ENCODE measurements around the gene CARD18.
"Not testable (repeated sequence)": the region's sequence is repeated elsewhere in the genome, so short reads cannot be mapped to it uniquely, and the experiment has no call there.

The CARD18 gene

DNA sequence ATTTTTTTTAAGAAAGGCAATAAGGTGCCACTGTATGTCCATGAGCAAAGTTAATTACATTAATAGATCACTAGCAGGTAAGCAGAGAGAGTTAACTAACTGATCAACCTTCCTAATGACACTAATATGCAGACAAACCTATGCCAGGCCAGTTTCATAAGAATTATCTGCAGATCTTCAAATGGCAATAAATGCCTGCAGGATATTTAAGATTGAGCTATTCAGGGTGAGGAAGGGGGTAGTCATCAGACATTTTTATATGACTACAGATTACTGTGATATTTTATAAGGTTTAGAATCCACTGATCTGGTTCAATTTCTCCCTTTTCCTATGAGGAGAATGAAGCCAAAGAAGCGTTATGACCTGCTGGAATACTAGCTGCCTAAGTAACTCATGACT is 30.2 kb downstream of the CARD18 start:
- no peaks in the 10 kb centered on the region for H4K20me1 ChIP-seq (ENCODE audit: insufficient read depth, low read length)
- H3K4me2 ChIP-seq (ENCODE audit: low read depth, low read length): no peak overlapping the region

DNA sequence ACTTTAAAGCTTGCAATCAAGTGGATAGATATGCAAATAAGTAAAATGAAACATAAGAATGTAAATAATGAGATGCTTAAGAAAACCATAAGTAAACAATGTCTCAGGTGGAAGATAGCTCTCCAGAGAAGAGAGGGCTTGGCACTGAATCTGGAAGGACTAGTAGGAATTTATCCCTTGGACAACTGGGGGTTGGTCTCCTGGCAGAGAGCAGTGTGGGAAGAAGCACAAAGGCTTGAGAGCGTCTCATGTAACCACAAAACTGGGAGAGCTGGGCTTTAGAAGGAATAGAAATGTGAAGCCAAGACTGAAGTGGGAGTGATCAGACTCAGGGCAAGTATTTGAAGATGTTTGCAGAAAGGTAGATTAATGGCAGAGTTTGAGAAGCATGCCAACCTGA is 31.3 kb downstream of the CARD18 start:
- Histone ChIP-seq H3K27me3 (replicated peaks; ENCODE audit: insufficient read depth, low read length) (no peaks in the 10 kb centered on the region), H3K4me3 (ENCODE audit: low read length) (no peak overlapping the region), H3K4me1 (ENCODE audit: low read length) (no peaks in the 10 kb centered on the region), H4K20me1 (ENCODE audit: insufficient read depth, low read length) (no peaks in the 10 kb centered on the region), H3K4me2 (ENCODE audit: low read depth, low read length) (no peak overlapping the region), H3F3A (ENCODE audit: insufficient read depth, low read length) (no peaks in the 10 kb centered on the region), H3K27ac (ENCODE audit: low read length) (no peak overlapping the region), H3K9me2 (replicated peaks; ENCODE audit: insufficient read depth, low read length) (no peaks in the 10 kb centered on the region), H3K79me2 (ENCODE audit: low read length) (no peaks in the 10 kb centered on the region), H2AFZ (ENCODE audit: low read length) (no peak overlapping the region), H3K9ac (ENCODE audit: low read length) (no peak overlapping the region), H3K36me3 (replicated peaks; ENCODE audit: insufficient read depth, low read length) (no peaks in the 10 kb centered on the region), H3K9me3 (replicated peaks; ENCODE audit: insufficient read depth, low read length) (no peaks in the 10 kb centered on the region)
- DNase-seq: no peak
- no peak for TF ChIP-seq EZH2 (optimal IDR thresholded peaks at IDR 0.05; ENCODE audit: low read depth, low read length)
- no peak for TF ChIP-seq EZH2phosphoT487 (IDR thresholded peaks at IDR 0.05; ENCODE audit: low read length)
- TF ChIP-seq, protein P1, sequence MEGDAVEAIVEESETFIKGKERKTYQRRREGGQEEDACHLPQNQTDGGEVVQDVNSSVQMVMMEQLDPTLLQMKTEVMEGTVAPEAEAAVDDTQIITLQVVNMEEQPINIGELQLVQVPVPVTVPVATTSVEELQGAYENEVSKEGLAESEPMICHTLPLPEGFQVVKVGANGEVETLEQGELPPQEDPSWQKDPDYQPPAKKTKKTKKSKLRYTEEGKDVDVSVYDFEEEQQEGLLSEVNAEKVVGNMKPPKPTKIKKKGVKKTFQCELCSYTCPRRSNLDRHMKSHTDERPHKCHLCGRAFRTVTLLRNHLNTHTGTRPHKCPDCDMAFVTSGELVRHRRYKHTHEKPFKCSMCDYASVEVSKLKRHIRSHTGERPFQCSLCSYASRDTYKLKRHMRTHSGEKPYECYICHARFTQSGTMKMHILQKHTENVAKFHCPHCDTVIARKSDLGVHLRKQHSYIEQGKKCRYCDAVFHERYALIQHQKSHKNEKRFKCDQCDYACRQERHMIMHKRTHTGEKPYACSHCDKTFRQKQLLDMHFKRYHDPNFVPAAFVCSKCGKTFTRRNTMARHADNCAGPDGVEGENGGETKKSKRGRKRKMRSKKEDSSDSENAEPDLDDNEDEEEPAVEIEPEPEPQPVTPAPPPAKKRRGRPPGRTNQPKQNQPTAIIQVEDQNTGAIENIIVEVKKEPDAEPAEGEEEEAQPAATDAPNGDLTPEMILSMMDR (IDR thresholded peaks at IDR 0.05; ENCODE audit: low read length): no peak

More for the DNA sequence above, 30.2 kb downstream of the CARD18 start:
- H3K4me1 ChIP-seq (ENCODE audit: low read length): no peaks in the 10 kb centered on the region
- no peak overlapping the region for H3K27ac ChIP-seq (ENCODE audit: low read length)
- no peaks in the 10 kb centered on the region for H3F3A ChIP-seq (ENCODE audit: insufficient read depth, low read length)
- H3K79me2 ChIP-seq (ENCODE audit: low read length): no peaks in the 10 kb centered on the region
- no peak for DNase-seq
- no peak overlapping the region for H3K9ac ChIP-seq (ENCODE audit: low read length)
- no peaks in the 10 kb centered on the region for H3K9me2 ChIP-seq (replicated peaks; ENCODE audit: insufficient read depth, low read length)
- H3K9me3 ChIP-seq (replicated peaks; ENCODE audit: insufficient read depth, low read length): no peaks in the 10 kb centered on the region
- no peak overlapping the region for H2AFZ ChIP-seq (ENCODE audit: low read length)
- H3K4me3 ChIP-seq (ENCODE audit: low read length): no peak overlapping the region
- H3K36me3 ChIP-seq (replicated peaks; ENCODE audit: insufficient read depth, low read length): no peaks in the 10 kb centered on the region
- TF ChIP-seq EZH2phosphoT487 (IDR thresholded peaks at IDR 0.05; ENCODE audit: low read length) (no peak), EZH2 (optimal IDR thresholded peaks at IDR 0.05; ENCODE audit: low read depth, low read length) (no peak)
- TF ChIP-seq, protein P1 (IDR thresholded peaks at IDR 0.05; ENCODE audit: low read length): no peak
- H3K27me3 ChIP-seq (replicated peaks; ENCODE audit: insufficient read depth, low read length): no peaks in the 10 kb centered on the region

DNA sequence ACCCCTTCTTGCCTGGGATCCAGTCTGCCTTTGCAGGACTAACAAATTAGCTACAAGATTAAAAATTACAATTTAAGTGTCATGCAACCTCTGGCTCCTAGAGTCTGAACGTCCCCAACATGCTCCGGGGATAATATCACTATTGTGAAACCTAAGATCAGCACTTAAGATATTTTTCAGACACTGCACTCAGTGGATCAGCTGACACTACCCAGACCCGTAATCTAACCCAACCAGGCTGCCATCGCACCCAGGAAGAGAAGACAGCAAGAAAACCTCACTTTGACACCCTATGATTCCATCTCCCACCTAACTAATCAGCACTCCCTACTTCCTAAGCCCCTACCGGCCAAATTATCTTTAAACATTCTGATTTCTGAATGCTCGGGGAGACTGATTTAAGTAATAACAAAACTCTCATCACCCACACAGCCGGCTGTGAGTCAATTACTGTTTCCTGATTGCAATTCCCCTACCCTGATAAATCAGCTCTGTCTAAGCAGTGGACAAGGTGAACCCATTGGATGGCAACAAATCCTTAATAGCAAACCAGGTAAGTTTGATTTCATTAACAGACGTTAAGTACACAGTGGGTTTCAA is 32.2 kb downstream of the CARD18 start:
- not testable (repeated sequence) for H3K9me2 ChIP-seq (replicated peaks; ENCODE audit: insufficient read depth, low read length); H2AFZ ChIP-seq (ENCODE audit: low read length); H3K4me1 ChIP-seq (ENCODE audit: low read length); H3K27ac ChIP-seq (ENCODE audit: low read length); H3K36me3 ChIP-seq (replicated peaks; ENCODE audit: insufficient read depth, low read length); H3K79me2 ChIP-seq (ENCODE audit: low read length); H3K4me2 ChIP-seq (ENCODE audit: low read depth, low read length); H3F3A ChIP-seq (ENCODE audit: insufficient read depth, low read length); H3K9me3 ChIP-seq (replicated peaks; ENCODE audit: insufficient read depth, low read length); H3K27me3 ChIP-seq (replicated peaks; ENCODE audit: insufficient read depth, low read length); DNase-seq; H3K9ac ChIP-seq (ENCODE audit: low read length); H3K4me3 ChIP-seq (ENCODE audit: low read length); H4K20me1 ChIP-seq (ENCODE audit: insufficient read depth, low read length)

DNA sequence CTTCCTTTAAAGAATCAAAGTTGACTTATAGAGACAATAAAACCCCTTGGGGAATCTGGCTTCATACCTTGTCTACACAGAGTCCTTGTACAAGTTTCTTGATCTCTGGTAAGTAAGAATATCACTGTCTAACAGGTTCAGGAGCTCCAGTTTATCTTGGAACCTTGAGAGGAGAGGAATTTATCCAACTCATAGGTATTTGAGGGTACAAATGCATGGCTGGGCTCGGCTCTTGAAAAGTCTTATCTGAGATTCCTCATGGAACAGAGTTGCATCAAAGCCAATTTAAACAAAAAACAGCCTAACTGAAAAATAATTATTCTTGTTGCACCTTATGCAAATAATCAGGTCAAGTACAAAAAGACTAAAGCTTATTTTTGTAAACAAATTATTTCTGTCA is 33.4 kb downstream of the CARD18 start:
- H3K9ac ChIP-seq (ENCODE audit: low read length): no peak overlapping the region
- H3K4me1 ChIP-seq (ENCODE audit: low read length): peaks cover 3% of the 10 kb centered on the region; the same call in 1 of the 2 replicates
- no peak overlapping the region for H2AFZ ChIP-seq (ENCODE audit: low read length)
- H4K20me1 ChIP-seq (ENCODE audit: insufficient read depth, low read length): no peaks in the 10 kb centered on the region
- no peaks in the 10 kb centered on the region for H3K27me3 ChIP-seq (replicated peaks; ENCODE audit: insufficient read depth, low read length)
- H3K4me3 ChIP-seq (ENCODE audit: low read length): no peak overlapping the region
- TF ChIP-seq, protein P1 (IDR thresholded peaks at IDR 0.05; ENCODE audit: low read length): no peak
- TF ChIP-seq EZH2phosphoT487 (IDR thresholded peaks at IDR 0.05; ENCODE audit: low read length): no peak
- TF ChIP-seq EZH2 (optimal IDR thresholded peaks at IDR 0.05; ENCODE audit: low read depth, low read length): no peak
- no peaks in the 10 kb centered on the region for H3K36me3 ChIP-seq (replicated peaks; ENCODE audit: insufficient read depth, low read length)
- H3F3A ChIP-seq (ENCODE audit: insufficient read depth, low read length): no peaks in the 10 kb centered on the region
- H3K27ac ChIP-seq (ENCODE audit: low read length): no peak overlapping the region
- H3K79me2 ChIP-seq (ENCODE audit: low read length): no peaks in the 10 kb centered on the region
- H3K9me3 ChIP-seq (replicated peaks; ENCODE audit: insufficient read depth, low read length): no peaks in the 10 kb centered on the region
- H3K4me2 ChIP-seq (ENCODE audit: low read depth, low read length): no peak overlapping the region
- DNase-seq: no peak
- H3K9me2 ChIP-seq (replicated peaks; ENCODE audit: insufficient read depth, low read length): no peaks in the 10 kb centered on the region
